ENCODE results near the gene ZFP92.

ZFP92 gene

GRCh38 chrX:153405426-153405825, 5.8 kb upstream of the ZFP92 start:
- DNase-seq (ENCODE audit: low read depth), result no peak
- TF ChIP-seq, protein P1, sequence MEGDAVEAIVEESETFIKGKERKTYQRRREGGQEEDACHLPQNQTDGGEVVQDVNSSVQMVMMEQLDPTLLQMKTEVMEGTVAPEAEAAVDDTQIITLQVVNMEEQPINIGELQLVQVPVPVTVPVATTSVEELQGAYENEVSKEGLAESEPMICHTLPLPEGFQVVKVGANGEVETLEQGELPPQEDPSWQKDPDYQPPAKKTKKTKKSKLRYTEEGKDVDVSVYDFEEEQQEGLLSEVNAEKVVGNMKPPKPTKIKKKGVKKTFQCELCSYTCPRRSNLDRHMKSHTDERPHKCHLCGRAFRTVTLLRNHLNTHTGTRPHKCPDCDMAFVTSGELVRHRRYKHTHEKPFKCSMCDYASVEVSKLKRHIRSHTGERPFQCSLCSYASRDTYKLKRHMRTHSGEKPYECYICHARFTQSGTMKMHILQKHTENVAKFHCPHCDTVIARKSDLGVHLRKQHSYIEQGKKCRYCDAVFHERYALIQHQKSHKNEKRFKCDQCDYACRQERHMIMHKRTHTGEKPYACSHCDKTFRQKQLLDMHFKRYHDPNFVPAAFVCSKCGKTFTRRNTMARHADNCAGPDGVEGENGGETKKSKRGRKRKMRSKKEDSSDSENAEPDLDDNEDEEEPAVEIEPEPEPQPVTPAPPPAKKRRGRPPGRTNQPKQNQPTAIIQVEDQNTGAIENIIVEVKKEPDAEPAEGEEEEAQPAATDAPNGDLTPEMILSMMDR (IDR thresholded peaks at IDR 0.05; ENCODE audit: insufficient read depth, low read depth, low read length, missing control alignments), result no peak
- H3K4me3 ChIP-seq (ENCODE audit: low read depth, low read length), result no peak overlapping the region

DNA sequence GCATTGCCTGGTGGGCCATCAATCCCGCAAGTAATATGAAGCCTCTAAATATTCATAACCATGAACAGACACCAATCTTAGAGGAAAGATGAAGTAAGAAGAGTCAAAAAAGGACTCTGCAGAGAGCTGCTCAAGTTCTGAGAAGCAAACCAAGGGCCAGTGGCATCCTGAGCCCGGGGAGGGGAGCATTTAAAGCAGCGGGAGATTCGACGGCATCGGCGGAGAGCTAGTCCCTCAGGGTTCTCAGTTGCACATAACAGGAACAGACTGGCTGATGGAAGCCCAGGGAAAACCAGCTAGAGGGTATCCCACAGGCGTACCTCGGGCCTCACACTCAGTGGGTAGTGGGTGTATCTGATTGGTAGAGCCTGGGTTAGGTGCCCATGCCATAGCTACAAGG, 5.3 kb upstream of the ZFP92 start:
- TF ChIP-seq, protein P1 (IDR thresholded peaks at IDR 0.05; ENCODE audit: insufficient read depth, low read depth, low read length, missing control alignments), result no peak
- no peak overlapping the region for H3K4me3 ChIP-seq (ENCODE audit: low read depth, low read length)
- DNase-seq (ENCODE audit: low read depth), result no peak

GRCh38 chrX:153406903-153407302, 4.4 kb upstream of the ZFP92 start:
- H3K4me3 ChIP-seq (ENCODE audit: low read depth, low read length), result no peak overlapping the region
- no peak for DNase-seq (ENCODE audit: low read depth)
- TF ChIP-seq, protein P1 (IDR thresholded peaks at IDR 0.05; ENCODE audit: insufficient read depth, low read depth, low read length, missing control alignments), result no peak

GRCh38 chrX:153407736-153408135, 3.5 kb upstream of the ZFP92 start:
- TF ChIP-seq, protein P1 (IDR thresholded peaks at IDR 0.05; ENCODE audit: insufficient read depth, low read depth, low read length, missing control alignments), result no peak
- no peak overlapping the region for H3K4me3 ChIP-seq (ENCODE audit: low read depth, low read length)
- DNase-seq (ENCODE audit: low read depth), result no peak

DNA sequence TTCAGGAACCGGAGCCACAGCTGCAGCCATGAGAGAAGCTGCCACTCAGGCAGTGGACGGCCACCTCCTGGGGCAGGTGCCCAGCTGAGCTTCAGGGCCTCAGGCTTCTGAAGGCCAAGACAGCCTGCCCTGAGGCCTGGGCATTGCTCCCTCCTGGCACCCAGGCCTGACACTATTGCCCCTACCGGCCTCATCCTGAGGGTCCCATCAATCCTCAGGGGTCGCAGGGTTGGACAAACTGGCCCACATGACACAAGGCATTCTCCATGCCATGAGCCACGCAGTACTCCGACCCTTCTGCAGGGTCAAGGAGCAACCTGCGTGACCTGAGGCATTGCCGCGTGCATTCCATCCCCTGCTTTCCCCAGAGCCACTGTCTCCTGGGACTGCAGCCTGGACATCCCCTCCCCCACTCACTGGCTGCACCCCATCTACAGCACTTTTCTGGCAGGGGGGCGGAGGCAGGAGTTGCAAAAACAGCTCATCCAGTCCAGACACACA, 3.0 kb upstream of the ZFP92 start:
- no peak overlapping the region for H3K4me3 ChIP-seq (ENCODE audit: low read depth, low read length)
- TF ChIP-seq, protein P1 (IDR thresholded peaks at IDR 0.05; ENCODE audit: insufficient read depth, low read depth, low read length, missing control alignments), result no peak
- DNase-seq (ENCODE audit: low read depth), result no peak

DNA sequence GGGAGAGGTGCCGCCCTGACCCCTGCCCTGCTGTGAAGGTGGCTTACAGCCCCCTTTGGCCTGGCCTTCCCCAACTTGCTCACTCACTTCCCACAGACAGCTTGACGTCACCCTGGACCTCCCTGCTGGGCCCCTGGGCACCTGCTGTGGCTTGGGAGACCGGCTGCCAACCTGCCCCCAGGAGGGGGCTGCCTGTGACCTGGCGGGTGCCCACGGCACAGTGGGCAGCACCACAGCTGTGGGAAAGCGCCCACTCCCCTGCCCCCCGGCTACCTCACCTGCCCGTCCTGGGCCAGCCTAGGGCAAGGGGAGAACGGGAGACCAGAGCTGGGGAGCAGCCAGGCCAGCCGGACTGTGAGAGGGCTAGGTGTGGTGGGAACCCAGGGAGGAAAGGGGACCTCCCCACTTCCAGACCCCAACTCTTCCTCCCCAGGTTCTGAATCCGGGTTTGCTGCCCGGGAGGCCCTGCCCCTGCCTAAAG, 2.4 kb upstream of the ZFP92 start:
- TF ChIP-seq, protein P1 (IDR thresholded peaks at IDR 0.05; ENCODE audit: insufficient read depth, low read depth, low read length, missing control alignments), result no peak
- DNase-seq (ENCODE audit: low read depth), result no peak
- no peak overlapping the region for H3K4me3 ChIP-seq (ENCODE audit: low read depth, low read length)

GRCh38 chrX:153409414-153410101, 1.7 kb upstream of the ZFP92 start:
- DNase-seq (ENCODE audit: low read depth), result no peak
- TF ChIP-seq, protein P1 (IDR thresholded peaks at IDR 0.05; ENCODE audit: insufficient read depth, low read depth, low read length, missing control alignments), result no peak
- no peak overlapping the region for H3K4me3 ChIP-seq (ENCODE audit: low read depth, low read length)

All from GM12865 (cell line).